Erythroblast (primary cell): ENCODE measurements around the gene LRRC47.

Experiments
- GATA1 ChIP-seq: IDR thresholded peaks from 2 replicates; pipeline ENCODE4 v1.6.1; 2011; ENCODE audit warnings: low read depth, mild to moderate bottlenecking, control low read depth, low read length, moderate library complexity
- POLR2A ChIP-seq: IDR thresholded peaks from 2 replicates; pipeline ENCODE4 v1.6.1; 2011; ENCODE audit warnings: mild to moderate bottlenecking, low read length

DNA sequence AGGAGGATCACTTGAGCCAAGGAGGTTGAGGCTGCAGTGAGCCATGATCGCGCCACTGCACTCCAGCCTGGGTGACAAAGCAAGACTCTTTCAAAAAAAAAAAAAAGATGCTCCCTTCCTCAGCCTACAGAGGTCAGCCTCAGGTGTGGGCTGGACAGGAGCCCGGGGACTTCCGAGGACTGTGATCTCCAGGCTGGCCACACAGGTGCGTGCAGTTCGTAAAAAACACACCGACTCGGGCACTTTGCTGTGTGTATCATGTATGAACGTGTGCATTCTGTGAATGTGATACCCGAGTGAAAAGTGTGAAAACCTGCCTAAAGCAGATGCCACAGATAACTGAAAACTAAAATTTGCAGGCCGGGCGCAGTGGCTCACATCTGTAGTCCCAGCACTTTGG, 52.5 kb downstream of the LRRC47 start:
- TF ChIP-seq POLR2A (no peak), GATA1 (no peak)
